Prostate gland (tissue), 2 donors: Measurements from ENCODE around the gene DNMT3A.

Experiments
- CTCF ChIP-seq, 4 experiments: fragments of 200-600 bp in 2 of 4; fragments of 450-650 bp in 2 of 4; sonication (generic) in 2 of 4; IDR thresholded peaks; 1 replicate in 3 of 4; 2 replicates in 1 of 4; pipeline ENCODE4 v1.5.1; 2016 to 2019; ENCODE audit warnings: antibody characterized with exemption in 4 of 4, mild to moderate bottlenecking in 2 of 4, moderate library complexity in 2 of 4
- POLR2A ChIP-seq: fragments of 450-650 bp; IDR thresholded peaks from one replicate; pipeline ENCODE4 v1.6.1; 2016; ENCODE audit warnings: antibody characterized with exemption, mild to moderate bottlenecking
- POLR2AphosphoS5 ChIP-seq: sonication (generic); formaldehyde crosslinking; IDR thresholded peaks from one replicate; pipeline ENCODE4 v1.6.1; 2017; ENCODE audit warnings: antibody characterized with exemption

DNA sequence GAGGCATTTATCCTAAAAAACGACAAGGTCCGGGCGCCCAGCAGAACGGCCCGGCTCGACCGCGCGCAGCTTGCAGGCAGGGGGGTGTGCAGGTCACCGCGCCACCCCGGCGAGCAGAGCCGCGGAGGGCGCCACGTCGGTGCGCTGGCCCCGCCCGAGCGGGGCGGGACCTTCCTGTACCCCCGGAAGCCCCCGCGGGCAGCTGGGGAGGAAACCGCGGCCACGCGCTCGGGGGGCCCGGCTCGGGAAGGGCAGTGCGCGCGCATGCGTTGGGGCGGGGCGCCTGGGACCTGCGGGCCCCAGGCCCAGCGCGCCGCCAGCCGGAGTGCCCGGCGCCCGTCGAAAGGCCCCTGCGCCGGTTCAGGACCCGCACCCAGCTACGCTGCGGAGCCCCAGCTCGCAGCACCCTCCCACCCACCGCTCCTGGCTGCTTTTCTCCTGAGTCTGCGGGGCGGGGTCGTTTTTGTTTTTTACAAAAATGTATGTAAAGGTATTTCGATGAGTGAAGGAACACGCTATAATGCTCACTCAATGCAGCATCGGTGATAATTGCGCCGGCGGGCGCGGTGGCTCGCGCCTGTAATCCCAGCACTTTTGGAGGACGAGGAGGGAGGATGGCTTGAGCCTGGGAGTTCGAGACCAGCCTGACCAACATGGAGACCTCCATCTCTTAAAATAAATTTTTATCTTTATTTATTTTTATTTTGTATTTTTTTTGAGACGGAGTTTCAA is 125.6 kb downstream of the DNMT3A start:
- no peak for TF ChIP-seq CTCF (IDR thresholded peaks at IDR 0.05)
- no peak for TF ChIP-seq POLR2A
- no peak for TF ChIP-seq POLR2AphosphoS5
